H9 (cell line): Measurements from ENCODE around the gene FBXW9. TPM values are rescaled to one million over a fixed set of nuclear protein-coding genes. Genes with fewer than 3 reads are reported as not detected.
"Not testable (repeated sequence)": the region's sequence is repeated elsewhere in the genome, so short reads cannot be mapped to it uniquely, and the experiment has no call there.

ENCODE experiments used
- DNase-seq: peaks from one replicate; pipeline ENCODE4 v3.0.0-alpha.2; 2017
- H2AFZ ChIP-seq: one replicate; pipeline ENCODE4 v1.6.1; 2013; ENCODE audit warnings: mild to moderate bottlenecking, low read length, control low read depth, moderate library complexity
- H2AK5ac ChIP-seq: 2 replicates; pipeline ENCODE4 v1.6.1; 2013; ENCODE audit warnings: low read length, control low read depth, mixed read lengths; ENCODE audit not compliant: insufficient read length
- H2BK120ac ChIP-seq: one replicate; pipeline ENCODE4 v1.6.1; 2013; ENCODE audit warnings: low read depth, mild to moderate bottlenecking, low read length, control low read depth, inconsistent platforms; ENCODE audit not compliant: poor library complexity, severe bottlenecking
- H2BK12ac ChIP-seq: 2 replicates; pipeline ENCODE4 v1.6.1; 2013; ENCODE audit warnings: low read length, control low read depth, mixed read lengths, low read depth; ENCODE audit not compliant: insufficient read length
- H2BK15ac ChIP-seq: 2 replicates; pipeline ENCODE4 v1.6.1; 2013; ENCODE audit warnings: low read depth, low read length, control low read depth
- H2BK20ac ChIP-seq: one replicate; pipeline ENCODE4 v1.6.1; 2013; ENCODE audit warnings: low read depth, mild to moderate bottlenecking, low read length, control low read depth, inconsistent platforms; ENCODE audit not compliant: poor library complexity, severe bottlenecking
- H2BK5ac ChIP-seq: 2 replicates; pipeline ENCODE4 v1.6.1; 2013; ENCODE audit warnings: low read length, control low read depth, mixed read lengths; ENCODE audit not compliant: insufficient read length
- H3K14ac ChIP-seq: 2 replicates; pipeline ENCODE4 v1.6.1; 2013; ENCODE audit warnings: low read length, control low read depth; ENCODE audit not compliant: insufficient read depth
- H3K18ac ChIP-seq: 2 replicates; pipeline ENCODE4 v1.6.1; 2013; ENCODE audit warnings: low read depth, mild to moderate bottlenecking, mixed read lengths, low read length, control low read depth; ENCODE audit not compliant: insufficient read length
- H3K23ac ChIP-seq: 2 replicates; pipeline ENCODE4 v1.6.1; 2013; ENCODE audit warnings: low read length, control low read depth, mixed read lengths, low read depth; ENCODE audit not compliant: insufficient read length
- H3K23me2 ChIP-seq: 2 replicates; pipeline ENCODE4 v1.6.1; 2013; ENCODE audit warnings: low read depth, mild to moderate bottlenecking, mixed read lengths, low read length, control low read depth; ENCODE audit not compliant: insufficient read length, poor library complexity, severe bottlenecking
- H3K27ac ChIP-seq: 2 replicates; pipeline ENCODE4 v1.5.1; 2013; ENCODE audit warnings: low read length, control low read depth, mixed read lengths, low read depth; ENCODE audit not compliant: insufficient read length
- H3K27me3 ChIP-seq: 2 replicates; pipeline ENCODE4 v1.6.1; 2013; ENCODE audit warnings: low read length, control low read depth, inconsistent platforms; ENCODE audit not compliant: insufficient read depth
- H3K4ac ChIP-seq: 2 replicates; pipeline ENCODE4 v1.6.1; 2013; ENCODE audit warnings: low read depth, mild to moderate bottlenecking, control low read depth, inconsistent platforms, low read length, moderate library complexity
- H3K4me1 ChIP-seq: 2 replicates; pipeline ENCODE4 v1.6.1; 2013; ENCODE audit warnings: low read length, control low read depth, inconsistent platforms; ENCODE audit not compliant: insufficient read depth
- H3K4me2 ChIP-seq: 2 replicates; pipeline ENCODE4 v1.6.1; 2013; ENCODE audit warnings: low read length, control low read depth, mixed read lengths; ENCODE audit not compliant: insufficient read length, insufficient read depth
- H3K56ac ChIP-seq: 2 replicates; pipeline ENCODE4 v1.6.1; 2013; ENCODE audit warnings: low read depth, mild to moderate bottlenecking, mixed read lengths, low read length, control low read depth; ENCODE audit not compliant: insufficient read length
- H3K79me1 ChIP-seq: 2 replicates; pipeline ENCODE4 v1.6.1; 2013; ENCODE audit warnings: low read depth, mild to moderate bottlenecking, moderate library complexity, low read length, control low read depth, inconsistent platforms; ENCODE audit not compliant: insufficient read depth, poor library complexity, severe bottlenecking
- H3K79me2 ChIP-seq: 2 replicates; pipeline ENCODE4 v1.6.1; 2013; ENCODE audit warnings: low read length, control low read depth, inconsistent platforms; ENCODE audit not compliant: insufficient read depth
- H3K9ac ChIP-seq: 2 replicates; pipeline ENCODE4 v1.6.1; 2013; ENCODE audit warnings: low read length, control low read depth, mixed read lengths; ENCODE audit not compliant: insufficient read length; ENCODE audit errors: extremely low read depth
- H3K9me3 ChIP-seq: one replicate; pipeline ENCODE4 v1.6.1; 2013; ENCODE audit warnings: low read depth, low read length, inconsistent platforms; ENCODE audit not compliant: control insufficient read depth
- H3T11ph ChIP-seq: one replicate; pipeline ENCODE4 v1.6.1; 2013; ENCODE audit warnings: mild to moderate bottlenecking, low read length, control low read depth, inconsistent platforms
- H4K20me1 ChIP-seq: one replicate; pipeline ENCODE4 v1.6.1; 2013; ENCODE audit not compliant: control insufficient read depth, insufficient read length, insufficient read depth
- H4K5ac ChIP-seq: 2 replicates; pipeline ENCODE4 v1.6.1; 2013; ENCODE audit warnings: low read depth, mild to moderate bottlenecking, mixed read lengths, low read length, control low read depth; ENCODE audit not compliant: insufficient read length
- H4K8ac ChIP-seq: replicated peaks from 2 replicates; pipeline ENCODE4 v1.6.1; 2013; ENCODE audit warnings: low read length, control low read depth, mixed read lengths, low read depth; ENCODE audit not compliant: insufficient read length
- H4K91ac ChIP-seq: 2 replicates; pipeline ENCODE4 v1.6.1; 2013; ENCODE audit warnings: low read depth, mild to moderate bottlenecking, moderate library complexity, mixed read lengths, low read length, control low read depth; ENCODE audit not compliant: insufficient read length
- H3K27ac Mint-ChIP-seq, 3 experiments: 2 replicates in 2 of 3; 3 replicates in 1 of 3; pipeline ENCODE4 v1.8.0; 2020 to 2021; ENCODE audit warnings: mixed read lengths in 3 of 3, mild to moderate bottlenecking in 1 of 3, moderate library complexity in 1 of 3
- H3K27me3 Mint-ChIP-seq: 2 replicates; pipeline ENCODE4 v1.8.0; 2021; ENCODE audit warnings: low read depth, mild to moderate bottlenecking, moderate library complexity, mixed read lengths
- H3K36me3 Mint-ChIP-seq, 3 experiments: 2 replicates in 2 of 3; 3 replicates in 1 of 3; pipeline ENCODE4 v1.8.0; 2020 to 2021; ENCODE audit warnings: low read depth in 3 of 3, mixed read lengths in 3 of 3; ENCODE audit not compliant: insufficient read depth in 1 of 3
- H3K4me1 Mint-ChIP-seq, 2 experiments: 2 replicates each; pipeline ENCODE4 v1.8.0; 2020; ENCODE audit warnings: mixed read lengths in 2 of 2
- H3K4me3 Mint-ChIP-seq, 2 experiments: 2 replicates in 1 of 2; 3 replicates in 1 of 2; pipeline ENCODE4 v1.8.0; 2020 to 2021; ENCODE audit warnings: mild to moderate bottlenecking in 2 of 2, mixed read lengths in 2 of 2, moderate library complexity in 1 of 2
- H3K9me3 Mint-ChIP-seq, 2 experiments: 2 replicates in 1 of 2; 3 replicates in 1 of 2; pipeline ENCODE4 v1.8.0; 2020; ENCODE audit warnings: mild to moderate bottlenecking in 2 of 2, mixed read lengths in 2 of 2, moderate library complexity in 1 of 2
- WGBS: extraction: QIAGEN DNeasy Blood & Tissue Kit; methylation state at CpG from one replicate; pipeline ENCODE4 v1.1.7; 2013; ENCODE audit warnings: missing lambda C conversion rate, low lambda C conversion rate, mixed read lengths; ENCODE audit not compliant: insufficient read length; ENCODE audit errors: extremely low coverage; 5-methylcytosine and 5-hydroxymethylcytosine counted together
- total RNA-seq: library from RNA; stranded (reverse); gene quantifications from 2 replicates; pipeline ENCODE4 v1.2.1, GENCODE V29; 2021
- TF ChIP-seq, protein P1 (sequence below): fragments of 200-600 bp; sonication (generic); conservative IDR thresholded peaks from 3 replicates; pipeline ENCODE4 v1.8.0; 2021; ENCODE audit warnings: antibody characterized with exemption, mild to moderate bottlenecking

FBXW9 gene
- total RNA-seq, 1 experiment from 2014 or later, result 11.7 TPM

DNA sequence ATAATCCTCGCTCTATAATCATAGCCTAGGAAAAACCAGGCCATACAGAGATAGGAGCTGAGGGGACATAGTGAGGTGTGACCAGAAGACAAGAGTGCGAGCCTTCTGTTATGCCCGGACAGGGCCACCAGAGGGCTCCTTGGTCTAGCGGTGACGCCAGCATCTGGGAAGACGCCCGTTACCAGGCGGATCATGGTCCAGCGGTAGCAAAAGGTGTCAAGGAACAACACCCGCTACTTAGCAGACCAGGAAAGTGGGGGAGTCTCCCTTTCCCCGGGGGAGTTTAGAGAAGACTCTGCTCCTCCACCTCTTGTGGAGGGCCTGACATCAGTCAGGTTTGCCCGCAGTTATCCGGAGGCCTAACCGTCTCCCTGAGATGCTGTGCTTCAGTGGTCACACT, 15.6 kb upstream of the FBXW9 start:
- H3T11ph ChIP-seq, H3K4me2 ChIP-seq, H3K4me3 Mint-ChIP-seq, H2AK5ac ChIP-seq, H3K79me1 ChIP-seq, H3K14ac ChIP-seq, H3K18ac ChIP-seq, H2BK15ac ChIP-seq, H3K27me3 Mint-ChIP-seq, H3K9ac ChIP-seq, H3K27ac Mint-ChIP-seq, DNase-seq, H2BK12ac ChIP-seq, H4K5ac ChIP-seq, H3K23me2 ChIP-seq, H2BK20ac ChIP-seq, H3K27ac ChIP-seq, H3K4ac ChIP-seq, H4K91ac ChIP-seq, H3K56ac ChIP-seq, H3K9me3 ChIP-seq, H3K23ac ChIP-seq, H4K20me1 ChIP-seq, H2BK120ac ChIP-seq, H4K8ac ChIP-seq, H3K79me2 ChIP-seq, H3K4me1 ChIP-seq, H3K9me3 Mint-ChIP-seq, H3K27me3 ChIP-seq, H2BK5ac ChIP-seq, H3K4me1 Mint-ChIP-seq, H2AFZ ChIP-seq: not testable (repeated sequence)
- TF ChIP-seq, protein P1, sequence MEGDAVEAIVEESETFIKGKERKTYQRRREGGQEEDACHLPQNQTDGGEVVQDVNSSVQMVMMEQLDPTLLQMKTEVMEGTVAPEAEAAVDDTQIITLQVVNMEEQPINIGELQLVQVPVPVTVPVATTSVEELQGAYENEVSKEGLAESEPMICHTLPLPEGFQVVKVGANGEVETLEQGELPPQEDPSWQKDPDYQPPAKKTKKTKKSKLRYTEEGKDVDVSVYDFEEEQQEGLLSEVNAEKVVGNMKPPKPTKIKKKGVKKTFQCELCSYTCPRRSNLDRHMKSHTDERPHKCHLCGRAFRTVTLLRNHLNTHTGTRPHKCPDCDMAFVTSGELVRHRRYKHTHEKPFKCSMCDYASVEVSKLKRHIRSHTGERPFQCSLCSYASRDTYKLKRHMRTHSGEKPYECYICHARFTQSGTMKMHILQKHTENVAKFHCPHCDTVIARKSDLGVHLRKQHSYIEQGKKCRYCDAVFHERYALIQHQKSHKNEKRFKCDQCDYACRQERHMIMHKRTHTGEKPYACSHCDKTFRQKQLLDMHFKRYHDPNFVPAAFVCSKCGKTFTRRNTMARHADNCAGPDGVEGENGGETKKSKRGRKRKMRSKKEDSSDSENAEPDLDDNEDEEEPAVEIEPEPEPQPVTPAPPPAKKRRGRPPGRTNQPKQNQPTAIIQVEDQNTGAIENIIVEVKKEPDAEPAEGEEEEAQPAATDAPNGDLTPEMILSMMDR, result peak; percentile 56
- peaks cover 52 to 86% (median 84%) of the 10 kb centered on the region in 3 experiments; a peak in 6 of 7 replicates for H3K36me3 Mint-ChIP-seq
- WGBS, result no CpG with 5 or more reads among the region's 14 CpGs
